GM10248 (cell line): Measurements from ENCODE around the gene VAV1.
"Not testable (repeated sequence)": the region's sequence is repeated elsewhere in the genome, so short reads cannot be mapped to it uniquely, and the experiment has no call there.

Experiments used
- CTCF ChIA-PET: fragments of 300-600 bp; sonication (Branson Sonifier 250); formaldehyde crosslinking; extraction: SDS; loops from one replicate; lab custom pipeline; 2021; ENCODE audit warnings: antibody characterized with exemption; lab: Yijun Ruan, JAX
- POLR2A ChIA-PET: fragments of 350-650 bp; sonication (Branson Sonifier 250); formaldehyde crosslinking; extraction: SDS; loops from one replicate; lab custom pipeline; 2020; ENCODE audit warnings: antibody characterized with exemption; lab: Yijun Ruan, JAX
- DNase-seq: peaks from one replicate; pipeline ENCODE4 v3.0.0; 2012; ENCODE audit errors: extremely low spot score
- TF ChIP-seq, protein P1 (sequence below): IDR thresholded peaks from 2 replicates; pipeline ENCODE4 v1.5.1; 2012; ENCODE audit warnings: mild to moderate bottlenecking, low read depth; ENCODE audit errors: extremely low read depth, missing control alignments, control extremely low read depth

Gene VAV1

GRCh38 chr19:6773323-6773931, 919 bp downstream of the VAV1 start:
- TF ChIP-seq, protein P1, sequence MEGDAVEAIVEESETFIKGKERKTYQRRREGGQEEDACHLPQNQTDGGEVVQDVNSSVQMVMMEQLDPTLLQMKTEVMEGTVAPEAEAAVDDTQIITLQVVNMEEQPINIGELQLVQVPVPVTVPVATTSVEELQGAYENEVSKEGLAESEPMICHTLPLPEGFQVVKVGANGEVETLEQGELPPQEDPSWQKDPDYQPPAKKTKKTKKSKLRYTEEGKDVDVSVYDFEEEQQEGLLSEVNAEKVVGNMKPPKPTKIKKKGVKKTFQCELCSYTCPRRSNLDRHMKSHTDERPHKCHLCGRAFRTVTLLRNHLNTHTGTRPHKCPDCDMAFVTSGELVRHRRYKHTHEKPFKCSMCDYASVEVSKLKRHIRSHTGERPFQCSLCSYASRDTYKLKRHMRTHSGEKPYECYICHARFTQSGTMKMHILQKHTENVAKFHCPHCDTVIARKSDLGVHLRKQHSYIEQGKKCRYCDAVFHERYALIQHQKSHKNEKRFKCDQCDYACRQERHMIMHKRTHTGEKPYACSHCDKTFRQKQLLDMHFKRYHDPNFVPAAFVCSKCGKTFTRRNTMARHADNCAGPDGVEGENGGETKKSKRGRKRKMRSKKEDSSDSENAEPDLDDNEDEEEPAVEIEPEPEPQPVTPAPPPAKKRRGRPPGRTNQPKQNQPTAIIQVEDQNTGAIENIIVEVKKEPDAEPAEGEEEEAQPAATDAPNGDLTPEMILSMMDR, result no peak
- peak; percentile 69 for DNase-seq
- ChIA-PET POLR2A (interaction anchor here (1.1 to 1.8 kb wide), 5 partner anchors 9 to 242 kb away, joined by 3 to 6 read pairs (median 4); partner anchors contain the start of gene TNFSF9), CTCF (interaction anchor here (0.9 to 3.3 kb wide), 11 partner anchors 8 to 788 kb away, joined by 3 to 25 read pairs (median 5); partner anchors contain the start of genes GPR108 and TRIP10)

GRCh38 chr19:6774821-6775707, 2.6 kb downstream of the VAV1 start:
- no peak for DNase-seq
- CTCF ChIA-PET, result interaction anchor here (0.9 kb wide), 1 partner anchor 36 kb away, joined by 3 read pairs; no protein-coding TSS in a partner anchor
- TF ChIP-seq, protein P1, result no peak
- POLR2A ChIA-PET, result interaction anchor here (0.6 kb wide), 2 partner anchors 225 to 385 kb away, joined by 3 to 8 read pairs; no protein-coding TSS in a partner anchor

DNA sequence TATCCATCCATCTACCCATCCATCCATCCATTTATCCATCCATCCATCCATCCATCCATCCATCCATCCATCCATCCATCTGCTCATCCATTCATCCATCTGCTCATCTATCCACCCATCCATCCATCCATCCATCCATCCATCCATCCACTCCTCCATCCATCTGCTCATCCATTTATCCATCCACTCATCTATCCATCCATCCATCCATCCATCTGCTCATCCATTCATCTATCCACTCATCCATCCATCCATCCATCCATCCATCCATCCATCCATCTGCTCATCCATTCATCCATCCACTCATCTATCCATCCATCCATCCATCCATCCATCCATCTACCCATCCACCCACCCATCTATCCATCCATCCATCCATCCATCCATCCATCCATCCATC, 3.5 kb downstream of the VAV1 start:
- POLR2A ChIA-PET, DNase-seq, CTCF ChIA-PET: not testable (repeated sequence)

GRCh38 chr19:6776999-6777398, 4.5 kb downstream of the VAV1 start:
- POLR2A ChIA-PET, result no interaction called here
- TF ChIP-seq, protein P1, result no peak
- CTCF ChIA-PET, result no interaction called here
- no peak for DNase-seq

- POLR2A ChIA-PET, result no interaction called here
- CTCF ChIA-PET, result no interaction called here
- DNase-seq, result no peak
- TF ChIP-seq, protein P1, result no peak
These were observed 4.9 kb downstream of the VAV1 start for GRCh38 chr19:6777434-6777833.

GRCh38 chr19:6778386-6778785, 5.9 kb downstream of the VAV1 start:
- DNase-seq, result no peak
- TF ChIP-seq, protein P1, result no peak
- ChIA-PET CTCF (interaction anchor here (1.5 kb wide), 1 partner anchor 147 kb away, joined by 4 read pairs; no protein-coding TSS in a partner anchor), POLR2A (no interaction called here)

- POLR2A ChIA-PET, result interaction anchor here (0.7 kb wide), 2 partner anchors 27 to 407 kb away, joined by 3 to 4 read pairs; partner anchors contain the start of gene ALKBH7
- CTCF ChIA-PET, result interaction anchor here (1.5 kb wide), 1 partner anchor 148 kb away, joined by 4 read pairs; no protein-coding TSS in a partner anchor
- DNase-seq, result no peak
- TF ChIP-seq, protein P1, result no peak
These were observed 6.7 kb downstream of the VAV1 start for GRCh38 chr19:6779206-6779605.
